GM06990 (cell line): Measurements from ENCODE around the gene DAZAP1.

Experiments
- DNase-seq: peaks from one replicate; pipeline ENCODE4 v3.0.0-alpha.2; 2011; ENCODE audit not compliant: insufficient read length; ENCODE audit errors: extremely low read depth
- H3K27me3 ChIP-seq: replicated peaks from 2 replicates; pipeline ENCODE4 v1.6.0; 2011; ENCODE audit warnings: low read length; ENCODE audit not compliant: control insufficient read depth, insufficient read depth
- H3K36me3 ChIP-seq: 2 replicates; pipeline ENCODE4 v1.5.1; 2011; ENCODE audit warnings: low read length; ENCODE audit not compliant: control insufficient read depth, insufficient read depth
- H3K4me3 ChIP-seq: replicated peaks from 2 replicates; pipeline ENCODE4 v1.5.1; 2011; ENCODE audit warnings: low read depth, mild to moderate bottlenecking, control low read depth, low read length
- TF ChIP-seq, protein P1 (sequence below): IDR thresholded peaks from 2 replicates; pipeline ENCODE4 v1.5.1; 2011; ENCODE audit warnings: low read length, control low read depth, mild to moderate bottlenecking, inconsistent platforms; ENCODE audit not compliant: insufficient read depth, poor library complexity, severe bottlenecking

Gene DAZAP1

GRCh38 chr19:1399745-1400144, 7.6 kb upstream of the DAZAP1 start:
- H3K4me3 ChIP-seq, result no peak overlapping the region
- no peak for DNase-seq
- peaks cover 3% of the 10 kb centered on the region; the same call in 1 of the 2 replicates for H3K36me3 ChIP-seq
- H3K27me3 ChIP-seq, result no peaks in the 10 kb centered on the region
- TF ChIP-seq, protein P1, sequence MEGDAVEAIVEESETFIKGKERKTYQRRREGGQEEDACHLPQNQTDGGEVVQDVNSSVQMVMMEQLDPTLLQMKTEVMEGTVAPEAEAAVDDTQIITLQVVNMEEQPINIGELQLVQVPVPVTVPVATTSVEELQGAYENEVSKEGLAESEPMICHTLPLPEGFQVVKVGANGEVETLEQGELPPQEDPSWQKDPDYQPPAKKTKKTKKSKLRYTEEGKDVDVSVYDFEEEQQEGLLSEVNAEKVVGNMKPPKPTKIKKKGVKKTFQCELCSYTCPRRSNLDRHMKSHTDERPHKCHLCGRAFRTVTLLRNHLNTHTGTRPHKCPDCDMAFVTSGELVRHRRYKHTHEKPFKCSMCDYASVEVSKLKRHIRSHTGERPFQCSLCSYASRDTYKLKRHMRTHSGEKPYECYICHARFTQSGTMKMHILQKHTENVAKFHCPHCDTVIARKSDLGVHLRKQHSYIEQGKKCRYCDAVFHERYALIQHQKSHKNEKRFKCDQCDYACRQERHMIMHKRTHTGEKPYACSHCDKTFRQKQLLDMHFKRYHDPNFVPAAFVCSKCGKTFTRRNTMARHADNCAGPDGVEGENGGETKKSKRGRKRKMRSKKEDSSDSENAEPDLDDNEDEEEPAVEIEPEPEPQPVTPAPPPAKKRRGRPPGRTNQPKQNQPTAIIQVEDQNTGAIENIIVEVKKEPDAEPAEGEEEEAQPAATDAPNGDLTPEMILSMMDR, result no peak

GRCh38 chr19:1400281-1401137, 6.9 kb upstream of the DAZAP1 start:
- no peaks in the 10 kb centered on the region for H3K27me3 ChIP-seq
- TF ChIP-seq, protein P1, result no peak
- no peak for DNase-seq
- H3K4me3 ChIP-seq, result peak overlapping the region; percentile 71
- H3K36me3 ChIP-seq, result peaks cover 3% of the 10 kb centered on the region; the same call in 1 of the 2 replicates

DNA sequence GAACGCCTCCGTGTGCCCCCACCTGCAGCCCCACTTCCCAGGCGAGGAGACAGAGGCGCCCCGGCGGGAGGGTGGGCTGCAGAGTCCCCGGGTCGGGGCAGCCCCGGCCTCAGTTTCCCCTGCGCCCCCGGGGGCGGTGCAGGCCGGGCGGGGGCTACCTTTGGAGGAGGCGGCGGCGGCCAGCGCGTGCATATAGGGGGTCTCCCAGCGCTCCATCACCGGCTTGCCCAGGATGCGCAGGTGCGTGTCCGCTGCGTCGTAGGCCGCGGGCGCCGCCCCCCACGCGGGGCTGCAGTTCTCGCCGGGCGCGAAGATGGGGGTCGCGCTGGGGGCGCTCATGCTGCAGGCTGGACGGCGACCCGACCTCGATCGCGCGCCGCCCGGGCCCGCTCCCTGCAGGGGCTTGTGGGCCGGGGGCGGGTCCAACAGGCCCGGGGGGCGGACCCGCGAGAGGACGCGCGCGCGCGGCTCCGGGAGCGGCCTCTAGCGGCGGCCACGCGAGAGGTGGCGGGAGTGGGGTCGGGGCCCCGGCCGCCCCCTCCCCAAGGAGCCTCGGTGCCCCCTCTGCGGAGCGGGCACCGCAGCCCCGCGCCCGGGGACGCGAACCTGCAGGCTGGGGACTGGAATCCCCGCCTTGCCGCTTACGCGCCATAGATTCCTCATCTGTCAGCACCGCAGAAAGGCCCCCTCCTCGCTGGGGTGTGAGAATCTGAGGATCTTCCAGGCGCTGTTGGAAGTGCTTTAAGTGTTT, 6.1 kb upstream of the DAZAP1 start, which contains the start of gene GAMT:
GAMT (minus strand) TSS at position 405 of the 751 bp plus-strand sequence; CDS start at position 339, 66 bp downstream.
- peaks cover 3% of the 10 kb centered on the region; the same call in 1 of the 2 replicates for H3K36me3 ChIP-seq
- peak; percentile 66 for DNase-seq
- H3K4me3 ChIP-seq, result peak within 1 kb of the TSS; percentile 71
- TF ChIP-seq, protein P1, result no peak
- H3K27me3 ChIP-seq, result no peaks in the 10 kb centered on the region

GRCh38 chr19:1401889-1402217, 5.5 kb upstream of the DAZAP1 start:
- peaks cover 3% of the 10 kb centered on the region; the same call in 1 of the 2 replicates for H3K36me3 ChIP-seq
- H3K4me3 ChIP-seq, result peak overlapping the region; percentile 71
- DNase-seq, result no peak
- TF ChIP-seq, protein P1, result no peak
- no peaks in the 10 kb centered on the region for H3K27me3 ChIP-seq

GRCh38 chr19:1402411-1403070, 4.8 kb upstream of the DAZAP1 start:
- Histone ChIP-seq H3K36me3 (peaks cover 3% of the 10 kb centered on the region; the same call in 1 of the 2 replicates), H3K27me3 (no peaks in the 10 kb centered on the region), H3K4me3 (no peak overlapping the region)
- TF ChIP-seq, protein P1, result no peak
- no peak for DNase-seq
